Epithelial cell of prostate (primary cell): Measurements from ENCODE around the gene NEXN.
A peak's percentile ranks its signal among the peaks of the same experiment; 100 is the strongest.
"Not testable (repeated sequence)": the region's sequence is repeated elsewhere in the genome, so short reads cannot be mapped to it uniquely, and the experiment has no call there.

ENCODE experiments used
- DNase-seq: peaks from one replicate; pipeline ENCODE4 v3.0.0-alpha.2; 2011; ENCODE audit warnings: low read depth, low spot score
- H3K27ac ChIP-seq: fragments of 450-650 bp; 2 replicates; pipeline ENCODE4 v1.5.1; 2017; ENCODE audit warnings: mild to moderate bottlenecking

NEXN gene

GRCh38 chr1:77900687-77901293 is 12.4 kb downstream of the NEXN start:
- peak; percentile 6 for DNase-seq
- no peak overlapping the region for H3K27ac ChIP-seq

GRCh38 chr1:77905603-77906002 is 17.2 kb downstream of the NEXN start:
- DNase-seq, result no peak
- no peak overlapping the region for H3K27ac ChIP-seq

GRCh38 chr1:77906019-77906545 is 17.7 kb downstream of the NEXN start:
- DNase-seq, result no peak
- H3K27ac ChIP-seq, result no peak overlapping the region

DNA sequence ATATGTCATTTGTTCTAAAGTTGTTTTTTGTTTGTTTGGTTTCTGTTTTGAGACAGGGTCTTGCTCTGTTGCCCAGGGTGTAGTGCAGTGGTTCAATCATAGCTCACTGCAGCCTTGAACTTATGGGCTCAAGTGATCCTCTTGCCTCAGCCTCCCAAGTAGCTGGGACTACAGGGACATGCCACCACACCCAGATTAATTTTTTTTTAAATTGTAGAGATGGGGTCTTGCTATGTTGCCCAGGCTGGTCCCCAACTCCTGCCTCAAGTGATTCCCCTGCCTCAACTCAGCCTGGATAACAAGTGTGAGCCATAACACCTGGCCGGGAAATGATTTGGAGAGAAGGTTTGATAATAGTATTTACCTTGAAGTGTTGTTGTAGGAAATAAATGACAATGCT is 18.2 kb downstream of the NEXN start:
- DNase-seq, result no peak
- no peak overlapping the region for H3K27ac ChIP-seq

- no peak overlapping the region for H3K27ac ChIP-seq
- DNase-seq, result no peak
Observed at GRCh38 chr1:77910116-77910515, 21.7 kb downstream of the NEXN start.

- not testable (repeated sequence) for DNase-seq
Observed at GRCh38 chr1:77918918-77919317, 30.5 kb downstream of the NEXN start.

DNA sequence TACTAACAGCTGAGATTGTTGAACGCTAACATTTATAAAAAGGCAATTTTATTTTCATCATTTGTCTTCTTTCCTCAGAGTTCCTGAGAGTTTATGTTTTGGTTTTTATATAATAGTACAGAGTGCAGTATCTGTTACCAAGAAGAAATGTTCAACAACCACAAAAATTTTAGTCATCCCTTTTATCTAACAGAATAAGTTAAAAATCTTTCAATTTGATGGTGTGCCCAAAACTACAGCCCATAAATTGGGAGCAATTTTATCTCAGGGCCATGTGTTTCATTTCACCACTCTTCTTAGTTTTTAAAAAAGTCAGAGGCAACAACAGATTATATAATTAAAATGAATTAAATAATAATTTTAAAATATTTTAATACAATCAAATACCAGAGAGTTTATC is 37.1 kb downstream of the NEXN start:
- no peak for DNase-seq
- H3K27ac ChIP-seq, result no peak overlapping the region

More at GRCh38 chr1:77918918-77919317, 30.5 kb downstream of the NEXN start:
- not testable (repeated sequence) for H3K27ac ChIP-seq

DNA sequence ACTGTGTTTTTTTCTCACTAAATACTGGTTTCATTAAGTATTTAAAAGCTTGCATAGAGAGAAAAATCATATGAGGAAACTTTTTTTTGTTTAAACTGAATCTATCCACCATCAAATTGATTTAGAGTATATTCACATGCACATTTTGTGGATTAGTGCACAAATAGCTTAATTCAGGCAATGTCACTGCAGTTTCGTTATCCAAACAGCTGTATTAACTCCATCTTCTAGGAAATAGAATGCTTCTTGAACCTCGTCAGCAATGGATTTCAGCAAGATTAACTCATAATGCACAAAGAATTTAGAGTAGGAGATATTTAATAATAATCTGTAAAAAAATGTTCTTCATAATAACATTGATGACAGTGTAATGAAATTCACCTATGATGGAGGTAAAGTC is 37.5 kb downstream of the NEXN start:
- no peak for DNase-seq
- H3K27ac ChIP-seq, result no peak overlapping the region

DNA sequence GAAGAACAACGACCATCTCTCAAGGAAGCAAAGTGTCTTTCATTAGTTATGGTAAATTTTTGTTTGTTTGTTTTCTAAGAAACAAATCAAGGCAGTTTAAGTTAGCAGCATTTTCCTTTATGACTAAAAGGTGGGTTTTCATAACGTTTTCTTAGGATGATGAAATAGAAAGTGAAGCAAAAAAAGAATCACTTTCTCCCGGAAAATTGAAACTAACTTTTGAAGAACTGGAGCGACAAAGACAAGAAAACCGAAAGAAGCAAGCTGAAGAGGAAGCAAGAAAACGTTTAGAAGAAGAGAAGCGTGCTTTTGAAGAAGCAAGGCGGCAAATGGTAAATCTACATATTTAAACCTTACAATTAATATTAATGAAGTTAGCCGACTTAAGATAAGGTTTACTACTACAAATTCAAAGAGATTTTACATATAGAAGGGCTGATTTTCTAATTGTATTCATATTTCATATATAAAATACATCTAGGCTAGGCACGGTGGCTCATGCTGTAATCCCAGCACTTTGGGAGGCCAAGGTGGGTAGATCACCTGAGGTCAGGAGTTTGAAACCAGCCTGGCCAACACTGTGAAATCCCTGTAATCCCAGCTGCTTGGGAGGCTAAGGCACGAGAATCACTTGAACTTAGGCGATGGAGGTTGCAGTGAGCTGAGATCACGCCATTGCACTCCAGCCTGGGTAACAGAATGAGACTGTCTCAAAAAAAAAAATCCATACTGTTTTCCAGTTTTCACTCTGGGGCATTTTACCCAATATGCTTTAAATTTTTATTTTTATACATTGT is 38.3 kb downstream of the NEXN start:
- H3K27ac ChIP-seq, result no peak overlapping the region
- no peak for DNase-seq

DNA sequence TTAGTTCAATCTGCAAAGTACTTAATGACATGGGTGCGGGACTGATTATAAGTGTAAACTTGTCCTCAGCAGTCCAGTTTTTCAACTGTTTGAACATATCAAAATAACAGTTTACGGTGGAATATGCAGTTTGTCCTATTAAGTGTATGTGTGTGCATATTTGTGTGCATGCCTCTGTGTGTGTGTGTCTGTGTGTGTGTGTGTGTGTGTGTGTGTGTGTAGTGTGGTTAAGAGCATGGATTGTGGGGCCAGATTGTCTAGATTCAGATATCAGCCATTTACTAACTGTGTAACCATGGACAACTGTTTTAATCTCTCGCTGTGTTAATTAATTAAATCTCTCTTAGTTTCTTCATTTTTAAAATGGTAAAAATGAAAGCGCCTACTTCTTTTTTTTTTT is 39.0 kb downstream of the NEXN start:
- DNase-seq, result no peak
- no peak overlapping the region for H3K27ac ChIP-seq

DNA sequence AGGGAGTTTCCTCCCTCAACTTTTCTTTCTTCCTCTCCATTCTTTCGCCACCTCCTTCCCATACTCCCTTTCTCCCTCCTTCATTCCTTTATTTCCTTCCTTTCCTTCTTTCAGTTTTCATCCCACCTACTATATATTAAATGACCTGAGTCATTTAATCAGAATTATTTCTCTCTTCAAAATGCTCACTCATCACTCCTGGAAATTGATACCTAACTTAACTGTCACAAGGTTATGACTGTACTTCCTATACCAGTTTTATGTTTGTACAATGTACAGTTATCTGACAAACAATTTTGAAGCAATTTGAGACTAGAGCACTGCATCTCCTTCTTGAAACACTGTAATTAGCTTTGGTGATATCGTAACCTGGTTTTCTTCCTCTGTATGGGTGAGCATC is 41.4 kb downstream of the NEXN start:
- DNase-seq, result no peak
- H3K27ac ChIP-seq, result no peak overlapping the region

- H3K27ac ChIP-seq, result no peak overlapping the region
- no peak for DNase-seq
Observed at GRCh38 chr1:77938651-77939050, 50.2 kb downstream of the NEXN start.

DNA sequence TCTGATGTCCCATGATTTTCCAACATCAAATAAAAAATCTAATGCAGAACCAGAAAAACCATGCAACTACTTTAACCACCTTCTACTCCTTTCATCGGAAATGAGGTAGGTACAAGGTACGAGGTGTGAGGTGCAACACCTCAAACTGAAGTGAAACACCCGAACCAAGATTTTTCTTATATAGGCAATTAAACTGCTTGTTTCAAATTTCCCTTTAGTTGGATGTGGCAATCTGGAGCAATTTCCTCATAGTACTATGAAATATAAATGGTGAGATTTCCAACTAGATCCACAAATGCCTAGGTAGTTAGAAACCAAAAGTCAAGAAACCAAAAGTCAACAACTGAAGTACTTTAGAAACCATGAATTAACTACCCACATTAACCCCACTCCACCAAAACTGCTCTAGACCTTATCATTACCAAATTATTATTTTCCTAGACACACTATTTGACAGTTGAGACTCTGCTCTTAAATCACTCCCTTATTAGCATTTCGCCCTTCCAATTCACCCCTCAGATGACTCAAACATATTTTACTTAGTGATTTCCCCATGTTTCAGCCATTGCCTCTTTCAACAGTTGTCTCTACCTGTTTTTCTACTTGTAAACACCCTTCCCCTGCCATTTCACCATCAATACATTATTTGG is 52.6 kb downstream of the NEXN start:
- no peak for DNase-seq
- H3K27ac ChIP-seq, result no peak overlapping the region

DNA sequence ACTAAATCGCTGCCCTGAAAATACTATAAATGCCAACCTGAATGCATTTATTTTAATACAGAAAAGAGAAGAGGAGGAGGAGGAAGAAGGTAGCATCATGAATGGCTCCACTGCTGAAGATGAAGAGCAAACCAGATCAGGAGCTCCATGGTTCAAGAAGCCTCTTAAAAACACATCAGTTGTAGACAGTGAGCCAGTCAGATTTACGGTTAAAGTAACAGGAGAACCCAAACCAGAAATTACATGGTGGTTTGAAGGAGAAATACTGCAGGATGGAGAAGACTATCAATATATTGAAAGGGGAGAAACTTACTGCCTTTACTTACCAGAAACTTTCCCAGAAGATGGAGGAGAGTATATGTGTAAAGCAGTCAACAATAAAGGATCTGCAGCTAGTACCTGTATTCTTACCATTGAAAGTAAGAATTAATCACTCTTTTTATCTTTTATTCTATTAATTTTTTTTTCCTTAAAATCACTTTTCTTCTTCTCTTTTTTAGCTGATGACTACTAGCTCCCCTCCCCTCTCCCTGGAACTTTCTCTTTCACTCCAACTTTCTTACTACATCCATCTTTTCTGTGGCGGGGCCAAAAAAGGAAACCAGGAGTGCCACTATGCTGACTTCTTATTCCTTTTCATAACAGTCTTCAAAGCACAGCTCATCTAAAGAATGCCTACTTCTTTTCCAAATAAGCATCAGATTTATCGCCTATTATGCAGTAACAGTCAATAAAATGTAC is 54.1 kb downstream of the NEXN start:
- H3K27ac ChIP-seq, result no peak overlapping the region
- no peak for DNase-seq

DNA sequence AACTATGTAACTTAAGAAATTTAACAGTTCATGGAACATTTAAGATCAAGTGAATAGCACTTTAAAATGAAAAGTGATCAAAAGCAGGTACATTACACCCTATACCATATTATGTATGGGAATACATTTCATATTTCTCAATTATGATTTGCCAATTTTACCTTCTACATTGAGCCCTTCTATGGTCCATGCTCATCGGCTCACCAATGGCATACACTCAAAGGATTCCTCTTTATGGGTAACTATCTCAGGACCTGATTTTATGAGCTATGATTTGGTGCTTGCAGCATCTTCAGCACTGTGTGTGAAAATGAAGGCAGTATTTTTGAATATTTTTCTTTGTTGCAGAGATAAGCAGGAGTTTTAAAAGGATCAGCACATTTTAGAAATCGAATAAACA is 56.9 kb downstream of the NEXN start:
- no peak for DNase-seq
- H3K27ac ChIP-seq, result no peak overlapping the region

- no peak for DNase-seq
- H3K27ac ChIP-seq, result peak overlapping the region; percentile 4
Observed at GRCh38 chr1:77948841-77949424, 60.5 kb downstream of the NEXN start.

- DNase-seq, result no peak
- no peak overlapping the region for H3K27ac ChIP-seq
Observed at GRCh38 chr1:77950873-77951272, 62.4 kb downstream of the NEXN start.

DNA sequence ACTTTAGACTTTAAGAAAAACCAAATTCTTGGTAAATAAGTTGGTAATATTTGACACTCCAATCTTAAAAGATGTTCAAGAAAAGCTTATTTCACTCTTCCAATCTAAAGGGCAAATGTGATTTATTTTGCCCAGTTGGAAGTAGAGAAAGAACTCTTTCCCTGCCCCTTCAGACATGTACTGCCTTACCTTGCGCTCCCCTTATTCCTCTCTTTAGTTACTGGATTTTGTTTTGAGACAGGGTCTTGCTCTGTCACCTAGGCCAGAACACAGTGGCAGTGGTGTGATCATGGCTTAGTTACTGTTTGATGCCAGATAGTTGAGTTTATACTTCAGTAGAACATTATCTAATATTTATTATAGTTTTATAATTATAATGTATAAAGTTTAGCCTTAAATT is 62.9 kb downstream of the NEXN start:
- DNase-seq, result no peak
- H3K27ac ChIP-seq, result no peak overlapping the region

GRCh38 chr1:77953907-77954306 is 65.5 kb downstream of the NEXN start:
- DNase-seq, result no peak
- H3K27ac ChIP-seq, result no peak overlapping the region

DNA sequence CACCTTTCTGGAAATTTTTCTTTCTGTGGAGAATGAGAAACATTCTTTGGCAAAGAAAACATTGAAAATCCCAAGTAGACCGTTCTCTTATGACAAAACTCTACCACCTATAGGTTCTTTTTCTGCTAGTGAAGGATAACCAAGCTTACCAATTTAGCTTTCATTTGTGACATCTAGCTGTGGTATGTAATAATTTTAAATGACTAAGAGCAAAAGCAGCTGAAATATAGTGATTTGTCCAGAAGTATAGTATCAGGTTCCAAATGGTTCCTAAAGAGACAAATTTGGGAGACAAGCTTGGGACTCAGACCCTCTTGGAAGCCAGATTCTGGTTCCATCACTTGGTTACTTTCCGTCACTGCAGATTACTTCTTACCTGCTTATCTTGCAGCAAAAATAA is 66.1 kb downstream of the NEXN start:
- no peak for DNase-seq

More for the DNA sequence above, 66.1 kb downstream of the NEXN start:
- no peak overlapping the region for H3K27ac ChIP-seq
